HG03025 (cell line): ENCODE measurements around the gene CTDSP1.

Experiments used
- ATAC-seq: cut with Tn5 transposase; IDR thresholded peaks from one replicate; pipeline ENCODE4 v1.9.1; 2021; ENCODE audit warnings: mild to moderate bottlenecking, moderate library complexity; ENCODE audit not compliant: unreplicated experiment, low FRiP score

The CTDSP1 gene

GRCh38 chr2:218452079-218452478, 52.4 kb downstream of the CTDSP1 start:
- no peak for ATAC-seq
